ENCODE results near the gene DDX47. TPM values are rescaled to one million over a fixed set of nuclear protein-coding genes. Genes with fewer than 3 reads are reported as not detected.
A peak's percentile ranks its signal among the peaks of the same experiment; 100 is the strongest.

The DDX47 gene
- total and polyA plus RNA-seq, 2 of the 13 experiments (the other 11 are each of a cell fraction or from before 2014, with no cell fraction given): 48.5 to 78.7 TPM

GRCh38 chr12:12786706-12787601, 26.2 kb upstream of the DDX47 start:
- no peaks in the 10 kb centered on the region for H3K79me2 ChIP-seq (ENCODE audit: insufficient read depth, low read length)
- FAIRE-seq (no peak), ATAC-seq (peak; percentile 92), DNase-seq (ENCODE audit: low spot score) (peak; percentile 32)
- no peaks in the 10 kb centered on the region for H4K20me1 ChIP-seq (ENCODE audit: insufficient read depth, low read length)
- H3K9ac ChIP-seq (ENCODE audit: insufficient read depth, low read depth, low read length): peak overlapping the region; percentile 24; the same call in 1 of the 2 replicates
- no peak overlapping the region for H2AFZ ChIP-seq (ENCODE audit: low read length)
- no peak overlapping the region for H3K27ac ChIP-seq (ENCODE audit: extremely low read length, insufficient read depth, low read length)
- H3K36me3 ChIP-seq (replicated peaks in 1 of 2; ENCODE audit: control insufficient read depth in 1 of 2, insufficient read depth in 2 of 2, low read length in 2 of 2): no peaks in the 10 kb centered on the region
- ChIA-PET CTCF (ENCODE audit: low intra/inter-chr PET ratio, low total read pairs) (no interaction called here), POLR2A (interaction anchor here (1.0 to 1.5 kb wide), 2 partner anchors 52 to 167 kb away, joined by 3 to 7 read pairs; no protein-coding TSS in a partner anchor)
- in situ Hi-C loops (cut with HindIII; ENCODE audit: extremely low pct_ligation_motif_present, low pct_unique_long_range_greater_than_20kb): loop anchor here (25.0 kb wide), 1 partner anchor 425 kb away; no protein-coding TSS in a partner anchor
- H3K4me3 ChIP-seq (replicated peaks in 1 of 3; ENCODE audit: insufficient read depth in 1 of 3, low read depth in 2 of 3, low read length in 3 of 3): peak overlapping the region in 2 of 3 experiments; percentile 18 to 51; a peak in 2 of 6 replicates
- H3K4me1 ChIP-seq (ENCODE audit: insufficient read depth, low read length): peaks cover 37% of the 10 kb centered on the region
- no peaks in the 10 kb centered on the region for H3K9me3 ChIP-seq (ENCODE audit: low read length)
- WGBS (ENCODE audit: low lambda C conversion rate): 77% methylated on average over 16 of the region's 80 CpGs
- intact Hi-C loops (cut with micrococcal nuclease; ENCODE audit: unreplicated experiment): loop anchor here (5.0 kb wide), 1 partner anchor 195 kb away; no protein-coding TSS in a partner anchor
- H3K27me3 ChIP-seq (ENCODE audit: control insufficient read depth in 1 of 2, insufficient read depth in 2 of 2, low read length in 2 of 2): peaks cover 0 to 40% of the 10 kb centered on the region in 2 experiments; a peak in 4 of 5 replicates
- no TSS peak for BruUV-seq (replicated peaks)
- peak overlapping the region; percentile 66 for H3K4me2 ChIP-seq (ENCODE audit: low read depth, low read length)
- no peak for TF ChIP-seq ONECUT2 (CRISPR knock-in tag; IDR thresholded peaks at IDR 0.05)
- TF ChIP-seq ARID4A (CRISPR knock-in tag; IDR thresholded peaks at IDR 0.05; ENCODE audit: borderline replicate concordance): peak; percentile 41; the same call in 1 of the 2 replicates
- no peak for TF ChIP-seq ZMYM3 (CRISPR knock-in tag; IDR thresholded peaks at IDR 0.05)
- peak; percentile 88 for TF ChIP-seq ZFY (CRISPR knock-in tag; IDR thresholded peaks at IDR 0.05)
- no peak for TF ChIP-seq ZZZ3 (CRISPR knock-in tag; IDR thresholded peaks at IDR 0.05; ENCODE audit: borderline replicate concordance)
- TF ChIP-seq ZMAT3 (CRISPR knock-in tag; conservative IDR thresholded peaks at IDR 0.05): peak; percentile 70; the same call in 1 of the 2 replicates
- 0 out of 2 replicates have a peak, but pooled peaks have one; percentile 18 for TF ChIP-seq ZNF629 (CRISPR knock-in tag; conservative IDR thresholded peaks at IDR 0.05)
- no peak for TF ChIP-seq POGZ (CRISPR knock-in tag; IDR thresholded peaks at IDR 0.05)
- TF ChIP-seq AGO2 (optimal IDR thresholded peaks at IDR 0.05; ENCODE audit: low read depth, low read length): no peak
- TF ChIP-seq SRF (IDR thresholded peaks at IDR 0.05; ENCODE audit: low read depth, low read length): no peak
- TF ChIP-seq ZNF597 (CRISPR knock-in tag; IDR thresholded peaks at IDR 0.05): no peak
- TF ChIP-seq ZNF841 (CRISPR knock-in tag; IDR thresholded peaks at IDR 0.05; ENCODE audit: borderline replicate concordance): peak; percentile 91; the same call in 1 of the 2 replicates
- peak; percentile 92; the same call in 1 of the 2 replicates for TF ChIP-seq BATF2 (CRISPR knock-in tag; IDR thresholded peaks at IDR 0.05)
- no peak for TF ChIP-seq MIER2 (CRISPR knock-in tag; IDR thresholded peaks at IDR 0.05)
- TF ChIP-seq KLF16 (CRISPR knock-in tag; IDR thresholded peaks at IDR 0.05): peak; percentile 44 to 53; a peak in 2 of 4 replicates
- TF ChIP-seq ZNF776 (CRISPR knock-in tag; IDR thresholded peaks at IDR 0.05): peak; percentile 88
- no peak; the same call in 1 of the 2 replicates for TF ChIP-seq ZNF598 (CRISPR knock-in tag; IDR thresholded peaks at IDR 0.05; ENCODE audit: borderline replicate concordance)
- no peak for TF ChIP-seq ZNF460 (CRISPR knock-in tag; IDR thresholded peaks at IDR 0.05; ENCODE audit: borderline replicate concordance)

All from HepG2 (cell line).